HepG2 (cell line): Measurements from ENCODE around the gene SLC35A1. TPM values are rescaled to one million over a fixed set of nuclear protein-coding genes. Genes with fewer than 3 reads are reported as not detected.
A peak's percentile ranks its signal among the peaks of the same experiment; 100 is the strongest.

ENCODE experiments used
- ETS1 ChIP-seq: sonication (generic); formaldehyde crosslinking; IDR thresholded peaks from 2 replicates; pipeline ENCODE4 v1.4.0; 2020; ENCODE audit warnings: missing genetic modification reagents
- FOXC1 ChIP-seq: sonication (generic); formaldehyde crosslinking; IDR thresholded peaks from 2 replicates; pipeline ENCODE4 v1.8.0; 2022; ENCODE audit warnings: mild to moderate bottlenecking, missing genetic modification reagents, borderline replicate concordance
- HCFC1 ChIP-seq: fragments of 150-350 bp; IDR thresholded peaks from 2 replicates; pipeline ENCODE4 v1.6.1; 2014; ENCODE audit warnings: low read depth, low read length
- KLF11 ChIP-seq: IDR thresholded peaks from 2 replicates; pipeline ENCODE4 v1.6.1; 2016; ENCODE audit warnings: missing compliant biosample characterization
- NFKB2 ChIP-seq: sonication (generic); formaldehyde crosslinking; IDR thresholded peaks from 2 replicates; pipeline ENCODE4 v1.4.0; 2020; ENCODE audit warnings: missing genetic modification reagents, borderline replicate concordance
- SMARCC2 ChIP-seq: fragments of 450-650 bp; IDR thresholded peaks from 2 replicates; pipeline ENCODE4 v1.6.1; 2017; ENCODE audit warnings: antibody characterized with exemption, mild to moderate bottlenecking
- SP2 ChIP-seq: sonication (generic); formaldehyde crosslinking; IDR thresholded peaks from 2 replicates; pipeline ENCODE4 v1.5.1; 2020; ENCODE audit warnings: mild to moderate bottlenecking, missing genetic modification reagents
- SP4 ChIP-seq: sonication (generic); formaldehyde crosslinking; IDR thresholded peaks from 2 replicates; pipeline ENCODE4 v1.8.1; 2023; ENCODE audit warnings: mild to moderate bottlenecking, missing genetic modification reagents
- ZKSCAN1 ChIP-seq: fragments of 150-350 bp; IDR thresholded peaks from 2 replicates; pipeline ENCODE4 v1.6.1; 2014; ENCODE audit warnings: low read length
- ZNF12 ChIP-seq: sonication (generic); formaldehyde crosslinking; IDR thresholded peaks from 2 replicates; pipeline ENCODE4 v1.5.0; 2020; ENCODE audit warnings: missing genetic modification reagents
- ZNF589 ChIP-seq: sonication (generic); formaldehyde crosslinking; conservative IDR thresholded peaks from 2 replicates; pipeline ENCODE4 v1.8.0; 2022; ENCODE audit warnings: mild to moderate bottlenecking, moderate library complexity, missing genetic modification reagents
- ZNF644 ChIP-seq: IDR thresholded peaks from 2 replicates; pipeline ENCODE4 v1.6.1; 2016; ENCODE audit warnings: low read depth
- polyA plus RNA-seq, 8 experiments: library from polyadenylated mRNA; depleted of rRNA in 3 of 8; stranded (reverse) in 7 of 8; unstranded in 1 of 8; fragments of >200 nt; fragmentation: Illumina TruSeq in 4 of 8; extraction: Trizol in 4 of 8; gene quantifications; 2 replicates each; pipeline versions ENCODE4 v1.2.1 to v1.2.3, GENCODE V29; 2011 to 2016; ENCODE audit warnings: low read depth in 4 of 8, missing spikeins in 1 of 8, mixed read lengths in 1 of 8; ENCODE audit not compliant: insufficient read depth in 1 of 8
- total RNA-seq, 5 experiments: library from RNA; depleted of rRNA; stranded (reverse); fragments of >200 nt; fragmentation: Illumina TruSeq; extraction: Trizol; gene quantifications; 2 replicates each; pipeline ENCODE4 v1.2.3, GENCODE V29; 2016; ENCODE audit warnings: low read depth in 1 of 5
- TF ChIP-seq, protein P1 (sequence below): sonication (generic); formaldehyde crosslinking; IDR thresholded peaks from 2 replicates; pipeline ENCODE4 v1.5.1; 2020; ENCODE audit warnings: mild to moderate bottlenecking, missing genetic modification reagents, borderline replicate concordance
- TF ChIP-seq, protein P2 (sequence below): sonication (generic); formaldehyde crosslinking; IDR thresholded peaks from 2 replicates; pipeline ENCODE4 v1.4.0; 2020; ENCODE audit warnings: missing genetic modification reagents
- TF ChIP-seq, protein P3 (sequence below): sonication (generic); formaldehyde crosslinking; IDR thresholded peaks from 2 replicates; pipeline ENCODE4 v1.5.0; 2020; ENCODE audit warnings: missing genetic modification reagents
- TF ChIP-seq, protein P4 (sequence below), 2 experiments: fragments of 450-650 bp in 1 of 2; sonication (generic) in 1 of 2; formaldehyde crosslinking; IDR thresholded peaks; 2 replicates each; pipeline versions ENCODE4 v1.5.0 to v1.8.0; 2020 to 2022; ENCODE audit warnings: mild to moderate bottlenecking in 1 of 2, missing genetic modification reagents in 1 of 2

SLC35A1 gene
- total and polyA plus RNA-seq, 2 of the 13 experiments (the other 11 are each of a cell fraction or from before 2014, with no cell fraction given) = 24.8 to 25.1 TPM

GRCh38 chr6:87436435-87436834 is 36.3 kb upstream of the SLC35A1 start (continued):
- TF ChIP-seq, protein P1, sequence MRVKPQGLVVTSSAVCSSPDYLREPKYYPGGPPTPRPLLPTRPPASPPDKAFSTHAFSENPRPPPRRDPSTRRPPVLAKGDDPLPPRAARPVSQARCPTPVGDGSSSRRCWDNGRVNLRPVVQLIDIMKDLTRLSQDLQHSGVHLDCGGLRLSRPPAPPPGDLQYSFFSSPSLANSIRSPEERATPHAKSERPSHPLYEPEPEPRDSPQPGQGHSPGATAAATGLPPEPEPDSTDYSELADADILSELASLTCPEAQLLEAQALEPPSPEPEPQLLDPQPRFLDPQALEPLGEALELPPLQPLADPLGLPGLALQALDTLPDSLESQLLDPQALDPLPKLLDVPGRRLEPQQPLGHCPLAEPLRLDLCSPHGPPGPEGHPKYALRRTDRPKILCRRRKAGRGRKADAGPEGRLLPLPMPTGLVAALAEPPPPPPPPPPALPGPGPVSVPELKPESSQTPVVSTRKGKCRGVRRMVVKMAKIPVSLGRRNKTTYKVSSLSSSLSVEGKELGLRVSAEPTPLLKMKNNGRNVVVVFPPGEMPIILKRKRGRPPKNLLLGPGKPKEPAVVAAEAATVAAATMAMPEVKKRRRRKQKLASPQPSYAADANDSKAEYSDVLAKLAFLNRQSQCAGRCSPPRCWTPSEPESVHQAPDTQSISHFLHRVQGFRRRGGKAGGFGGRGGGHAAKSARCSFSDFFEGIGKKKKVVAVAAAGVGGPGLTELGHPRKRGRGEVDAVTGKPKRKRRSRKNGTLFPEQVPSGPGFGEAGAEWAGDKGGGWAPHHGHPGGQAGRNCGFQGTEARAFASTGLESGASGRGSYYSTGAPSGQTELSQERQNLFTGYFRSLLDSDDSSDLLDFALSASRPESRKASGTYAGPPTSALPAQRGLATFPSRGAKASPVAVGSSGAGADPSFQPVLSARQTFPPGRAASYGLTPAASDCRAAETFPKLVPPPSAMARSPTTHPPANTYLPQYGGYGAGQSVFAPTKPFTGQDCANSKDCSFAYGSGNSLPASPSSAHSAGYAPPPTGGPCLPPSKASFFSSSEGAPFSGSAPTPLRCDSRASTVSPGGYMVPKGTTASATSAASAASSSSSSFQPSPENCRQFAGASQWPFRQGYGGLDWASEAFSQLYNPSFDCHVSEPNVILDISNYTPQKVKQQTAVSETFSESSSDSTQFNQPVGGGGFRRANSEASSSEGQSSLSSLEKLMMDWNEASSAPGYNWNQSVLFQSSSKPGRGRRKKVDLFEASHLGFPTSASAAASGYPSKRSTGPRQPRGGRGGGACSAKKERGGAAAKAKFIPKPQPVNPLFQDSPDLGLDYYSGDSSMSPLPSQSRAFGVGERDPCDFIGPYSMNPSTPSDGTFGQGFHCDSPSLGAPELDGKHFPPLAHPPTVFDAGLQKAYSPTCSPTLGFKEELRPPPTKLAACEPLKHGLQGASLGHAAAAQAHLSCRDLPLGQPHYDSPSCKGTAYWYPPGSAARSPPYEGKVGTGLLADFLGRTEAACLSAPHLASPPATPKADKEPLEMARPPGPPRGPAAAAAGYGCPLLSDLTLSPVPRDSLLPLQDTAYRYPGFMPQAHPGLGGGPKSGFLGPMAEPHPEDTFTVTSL = no peak
- TF ChIP-seq SP2 (CRISPR knock-in tag) (no peak), ZNF12 (CRISPR knock-in tag) (peak; percentile 82; the same call in 1 of the 2 replicates), SP4 (CRISPR knock-in tag) (no peak), HCFC1 (no peak), KLF11 (peak; percentile 98), ZKSCAN1 (no peak), NFKB2 (CRISPR knock-in tag) (no peak; the same call in 1 of the 2 replicates), FOXC1 (peak; percentile 77; the same call in 1 of the 2 replicates), SMARCC2 (no peak), ZNF644 (CRISPR knock-in tag) (peak; percentile 84), ZNF589 (CRISPR knock-in tag) (0 out of 2 replicates have a peak, but pooled peaks have one; percentile 39), ETS1 (CRISPR knock-in tag) (peak; percentile 74; the same call in 1 of the 2 replicates)
- TF ChIP-seq, protein P2, sequence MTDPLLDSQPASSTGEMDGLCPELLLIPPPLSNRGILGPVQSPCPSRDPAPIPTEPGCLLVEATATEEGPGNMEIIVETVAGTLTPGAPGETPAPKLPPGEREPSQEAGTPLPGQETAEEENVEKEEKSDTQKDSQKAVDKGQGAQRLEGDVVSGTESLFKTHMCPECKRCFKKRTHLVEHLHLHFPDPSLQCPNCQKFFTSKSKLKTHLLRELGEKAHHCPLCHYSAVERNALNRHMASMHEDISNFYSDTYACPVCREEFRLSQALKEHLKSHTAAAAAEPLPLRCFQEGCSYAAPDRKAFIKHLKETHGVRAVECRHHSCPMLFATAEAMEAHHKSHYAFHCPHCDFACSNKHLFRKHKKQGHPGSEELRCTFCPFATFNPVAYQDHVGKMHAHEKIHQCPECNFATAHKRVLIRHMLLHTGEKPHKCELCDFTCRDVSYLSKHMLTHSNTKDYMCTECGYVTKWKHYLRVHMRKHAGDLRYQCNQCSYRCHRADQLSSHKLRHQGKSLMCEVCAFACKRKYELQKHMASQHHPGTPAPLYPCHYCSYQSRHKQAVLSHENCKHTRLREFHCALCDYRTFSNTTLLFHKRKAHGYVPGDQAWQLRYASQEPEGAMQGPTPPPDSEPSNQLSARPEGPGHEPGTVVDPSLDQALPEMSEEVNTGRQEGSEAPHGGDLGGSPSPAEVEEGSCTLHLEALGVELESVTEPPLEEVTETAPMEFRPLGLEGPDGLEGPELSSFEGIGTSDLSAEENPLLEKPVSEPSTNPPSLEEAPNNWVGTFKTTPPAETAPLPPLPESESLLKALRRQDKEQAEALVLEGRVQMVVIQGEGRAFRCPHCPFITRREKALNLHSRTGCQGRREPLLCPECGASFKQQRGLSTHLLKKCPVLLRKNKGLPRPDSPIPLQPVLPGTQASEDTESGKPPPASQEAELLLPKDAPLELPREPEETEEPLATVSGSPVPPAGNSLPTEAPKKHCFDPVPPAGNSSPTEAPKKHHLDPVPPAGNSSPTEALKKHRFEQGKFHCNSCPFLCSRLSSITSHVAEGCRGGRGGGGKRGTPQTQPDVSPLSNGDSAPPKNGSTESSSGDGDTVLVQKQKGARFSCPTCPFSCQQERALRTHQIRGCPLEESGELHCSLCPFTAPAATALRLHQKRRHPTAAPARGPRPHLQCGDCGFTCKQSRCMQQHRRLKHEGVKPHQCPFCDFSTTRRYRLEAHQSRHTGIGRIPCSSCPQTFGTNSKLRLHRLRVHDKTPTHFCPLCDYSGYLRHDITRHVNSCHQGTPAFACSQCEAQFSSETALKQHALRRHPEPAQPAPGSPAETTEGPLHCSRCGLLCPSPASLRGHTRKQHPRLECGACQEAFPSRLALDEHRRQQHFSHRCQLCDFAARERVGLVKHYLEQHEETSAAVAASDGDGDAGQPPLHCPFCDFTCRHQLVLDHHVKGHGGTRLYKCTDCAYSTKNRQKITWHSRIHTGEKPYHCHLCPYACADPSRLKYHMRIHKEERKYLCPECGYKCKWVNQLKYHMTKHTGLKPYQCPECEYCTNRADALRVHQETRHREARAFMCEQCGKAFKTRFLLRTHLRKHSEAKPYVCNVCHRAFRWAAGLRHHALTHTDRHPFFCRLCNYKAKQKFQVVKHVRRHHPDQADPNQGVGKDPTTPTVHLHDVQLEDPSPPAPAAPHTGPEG = no peak; the same call in 1 of the 2 replicates
- TF ChIP-seq, protein P3, sequence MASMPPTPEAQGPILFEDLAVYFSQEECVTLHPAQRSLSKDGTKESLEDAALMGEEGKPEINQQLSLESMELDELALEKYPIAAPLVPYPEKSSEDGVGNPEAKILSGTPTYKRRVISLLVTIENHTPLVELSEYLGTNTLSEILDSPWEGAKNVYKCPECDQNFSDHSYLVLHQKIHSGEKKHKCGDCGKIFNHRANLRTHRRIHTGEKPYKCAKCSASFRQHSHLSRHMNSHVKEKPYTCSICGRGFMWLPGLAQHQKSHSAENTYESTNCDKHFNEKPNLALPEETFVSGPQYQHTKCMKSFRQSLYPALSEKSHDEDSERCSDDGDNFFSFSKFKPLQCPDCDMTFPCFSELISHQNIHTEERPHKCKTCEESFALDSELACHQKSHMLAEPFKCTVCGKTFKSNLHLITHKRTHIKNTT = no peak
- TF ChIP-seq, protein P4, sequence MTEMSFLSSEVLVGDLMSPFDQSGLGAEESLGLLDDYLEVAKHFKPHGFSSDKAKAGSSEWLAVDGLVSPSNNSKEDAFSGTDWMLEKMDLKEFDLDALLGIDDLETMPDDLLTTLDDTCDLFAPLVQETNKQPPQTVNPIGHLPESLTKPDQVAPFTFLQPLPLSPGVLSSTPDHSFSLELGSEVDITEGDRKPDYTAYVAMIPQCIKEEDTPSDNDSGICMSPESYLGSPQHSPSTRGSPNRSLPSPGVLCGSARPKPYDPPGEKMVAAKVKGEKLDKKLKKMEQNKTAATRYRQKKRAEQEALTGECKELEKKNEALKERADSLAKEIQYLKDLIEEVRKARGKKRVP (CRISPR knock-in tag; IDR thresholded peaks at IDR 0.05) = 0 out of 4 replicates have a peak, but pooled peaks of 1 of the 2 experiments have one; percentile 67
